GM15510 (cell line): ENCODE data around the gene FAT2.

ENCODE experiments used
- POLR2A ChIP-seq: IDR thresholded peaks from 3 replicates; pipeline ENCODE4 v1.6.1; 2011; ENCODE audit warnings: borderline replicate concordance; ENCODE audit not compliant: insufficient read length; ENCODE audit errors: extremely low read depth

FAT2 gene

DNA sequence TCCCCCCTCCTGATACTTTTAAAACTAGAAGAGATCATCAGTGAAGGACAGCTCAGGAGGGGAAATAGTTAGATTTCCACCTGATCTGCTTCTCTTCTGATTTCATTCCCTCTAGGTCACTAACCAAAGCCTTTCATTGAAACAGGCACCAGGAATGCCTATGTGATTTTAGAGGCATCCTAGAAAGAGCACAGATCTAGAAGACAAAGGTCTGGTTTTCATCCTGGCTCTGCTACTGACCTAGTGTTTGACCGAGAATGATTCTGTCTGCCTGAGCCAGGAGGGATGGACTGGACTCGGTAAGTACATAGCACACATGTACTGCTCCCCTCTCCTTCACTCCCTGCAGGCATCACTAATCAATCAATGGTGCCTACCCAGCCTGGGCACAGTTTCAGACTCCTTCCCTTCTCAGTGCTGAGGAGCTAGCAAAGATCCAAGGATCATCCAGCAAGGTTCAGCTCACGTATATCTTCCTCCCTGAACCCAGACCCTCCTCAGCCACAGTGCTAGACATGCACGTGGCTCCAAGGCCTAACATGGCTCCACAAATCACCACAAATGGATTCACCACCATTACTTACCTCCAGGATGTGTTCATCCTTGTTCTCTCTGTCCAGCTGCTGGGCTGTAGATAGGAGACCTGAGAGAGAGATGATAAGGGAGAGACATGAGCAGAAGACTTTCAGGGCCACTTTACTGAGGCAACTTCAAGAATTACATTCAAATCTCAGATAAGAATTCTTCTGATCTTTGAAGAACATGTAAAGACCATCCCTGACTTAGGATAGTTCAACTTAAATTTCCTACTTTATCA is 35.2 kb downstream of the FAT2 start:
- no peak for TF ChIP-seq POLR2A

DNA sequence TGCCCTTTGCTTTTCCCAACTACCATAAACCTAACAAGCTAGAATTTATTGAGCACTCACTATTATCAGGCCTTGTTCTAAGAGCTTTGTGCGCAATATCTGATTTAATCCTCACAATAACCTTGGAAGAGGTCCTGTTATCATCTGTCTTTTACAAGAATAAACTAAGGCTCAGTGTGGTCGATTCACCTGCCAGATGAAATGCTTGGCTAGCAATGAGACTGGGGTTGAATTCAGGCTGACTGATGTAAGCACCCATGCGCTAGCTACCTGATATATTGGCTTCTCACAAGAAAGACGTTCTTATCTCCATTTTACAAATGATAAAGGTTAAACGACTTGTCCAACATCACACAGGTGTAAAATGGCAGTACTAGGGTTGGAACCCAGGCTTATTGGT is 37.4 kb downstream of the FAT2 start:
- no peak for TF ChIP-seq POLR2A

DNA sequence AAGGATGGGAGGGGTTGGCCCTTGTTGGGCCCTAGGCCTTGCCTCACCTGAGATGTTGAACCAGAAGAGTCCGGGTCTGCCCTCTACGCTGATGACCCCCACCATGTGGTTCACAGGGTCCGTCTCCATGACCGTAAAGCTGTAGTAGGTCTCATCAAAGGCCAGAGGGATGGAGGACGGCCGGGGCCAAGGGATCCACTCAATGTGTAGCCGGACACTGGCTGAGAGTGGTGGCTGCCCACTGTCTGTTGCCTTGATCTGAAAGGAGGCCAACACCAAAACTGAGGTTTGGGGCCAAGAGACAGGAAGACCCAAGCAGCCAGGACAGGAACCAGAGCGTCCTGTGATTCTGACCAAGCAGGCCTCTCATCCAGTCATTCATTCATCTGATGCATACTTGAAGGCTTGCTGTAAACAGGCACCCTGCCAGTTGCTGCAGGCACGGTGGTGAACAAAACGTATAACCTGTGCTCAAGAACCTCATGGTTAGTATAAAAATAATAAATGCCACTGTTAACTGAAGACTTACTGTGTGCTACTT is 37.9 kb downstream of the FAT2 start:
- no peak for TF ChIP-seq POLR2A

DNA sequence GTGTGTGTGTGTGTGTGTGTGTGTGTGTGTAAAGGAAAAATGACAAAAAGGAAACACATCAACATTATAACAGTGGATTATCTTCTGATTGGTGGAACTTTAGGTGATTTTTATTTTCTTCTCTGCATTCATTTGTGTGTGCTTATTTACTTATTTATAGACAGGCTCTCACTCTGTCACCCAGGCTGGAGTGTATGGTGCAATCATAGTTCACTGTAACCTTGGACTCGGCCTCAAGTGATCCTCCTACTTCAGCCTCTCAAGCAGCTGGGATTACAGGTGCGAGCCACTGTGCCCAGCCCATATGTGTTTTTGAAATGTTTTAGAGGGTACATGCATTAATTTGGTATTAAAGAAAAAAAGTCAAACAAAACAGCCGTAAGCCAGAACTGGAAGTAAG is 39.1 kb downstream of the FAT2 start:
- TF ChIP-seq POLR2A = no peak

DNA sequence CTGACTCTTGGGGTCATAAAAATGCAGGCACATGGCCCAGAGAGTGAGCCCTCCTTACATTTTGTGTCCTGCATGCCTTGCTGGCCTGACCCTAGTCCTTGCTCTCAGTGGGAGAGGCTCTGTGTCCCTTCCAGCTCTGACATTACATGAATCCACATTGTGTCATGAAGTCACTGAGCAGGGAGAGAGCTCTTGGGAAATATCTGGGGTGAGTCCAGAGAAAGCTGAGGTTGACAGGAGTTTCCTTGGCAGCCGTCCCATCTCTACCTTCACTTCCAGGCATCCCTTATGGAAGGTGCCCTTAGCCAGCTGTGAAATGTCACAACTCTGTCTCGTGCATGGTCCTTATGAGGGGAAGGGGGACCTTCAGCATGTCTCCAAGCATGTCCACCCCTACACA is 41.0 kb downstream of the FAT2 start:
- TF ChIP-seq POLR2A = no peak

DNA sequence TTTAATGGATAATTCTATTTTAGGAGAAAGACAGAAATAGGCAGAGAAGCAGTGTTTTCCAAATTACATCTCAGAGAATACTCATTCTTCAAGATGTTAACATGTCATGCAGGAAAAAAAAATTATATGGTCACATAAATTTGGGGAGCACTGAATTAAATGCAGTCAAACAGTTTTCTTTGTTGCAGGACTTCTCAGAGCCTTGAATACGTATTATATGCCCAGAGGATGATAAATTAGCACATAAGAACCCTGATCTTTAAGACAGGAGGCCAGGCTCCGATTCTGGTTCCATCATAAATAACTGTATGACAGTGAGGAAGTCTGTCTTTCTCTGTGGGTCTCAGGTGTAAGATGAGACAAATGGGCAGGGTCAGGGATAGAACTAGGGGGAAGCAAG is 41.4 kb downstream of the FAT2 start:
- TF ChIP-seq POLR2A = no peak

DNA sequence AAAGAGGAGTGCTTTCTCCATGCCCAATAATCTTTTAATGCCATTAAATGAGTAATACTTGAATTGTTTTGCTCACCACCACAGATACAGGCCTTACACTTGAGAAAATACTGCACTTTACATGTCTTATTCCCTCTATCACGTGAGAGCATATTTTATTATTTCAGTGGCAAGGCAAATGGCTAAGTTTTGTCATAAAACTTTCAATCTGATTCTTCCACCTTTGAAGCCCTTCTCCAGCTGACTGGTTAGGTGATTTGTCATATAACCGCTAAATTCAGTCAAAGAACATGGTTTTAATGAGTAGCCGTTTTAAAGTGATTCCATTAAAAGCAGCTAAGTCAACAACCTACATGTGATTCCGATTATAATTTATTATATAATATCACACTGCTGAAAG is 43.8 kb downstream of the FAT2 start:
- no peak for TF ChIP-seq POLR2A

DNA sequence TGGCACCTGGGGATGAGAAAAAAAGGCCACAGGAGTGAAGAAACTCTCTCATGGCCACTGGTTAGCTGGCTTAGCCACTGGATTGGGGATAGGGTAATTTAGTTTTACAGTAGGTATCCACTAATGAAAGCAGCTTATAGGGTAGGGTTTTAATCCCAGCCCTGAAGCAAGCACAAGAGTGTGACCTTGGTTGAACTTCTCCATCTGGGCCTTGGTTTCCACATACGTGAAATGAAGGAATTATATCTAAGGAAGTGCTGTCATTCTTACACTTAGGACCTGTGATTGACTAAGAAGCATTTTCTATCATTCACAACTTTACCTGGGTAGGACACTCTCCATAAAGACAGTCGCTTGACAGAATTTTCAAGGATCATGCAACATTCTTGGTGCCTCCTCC is 49.6 kb downstream of the FAT2 start:
- TF ChIP-seq POLR2A = no peak
